ENCODE results near the gene THAP9.

THAP9 gene

DNA sequence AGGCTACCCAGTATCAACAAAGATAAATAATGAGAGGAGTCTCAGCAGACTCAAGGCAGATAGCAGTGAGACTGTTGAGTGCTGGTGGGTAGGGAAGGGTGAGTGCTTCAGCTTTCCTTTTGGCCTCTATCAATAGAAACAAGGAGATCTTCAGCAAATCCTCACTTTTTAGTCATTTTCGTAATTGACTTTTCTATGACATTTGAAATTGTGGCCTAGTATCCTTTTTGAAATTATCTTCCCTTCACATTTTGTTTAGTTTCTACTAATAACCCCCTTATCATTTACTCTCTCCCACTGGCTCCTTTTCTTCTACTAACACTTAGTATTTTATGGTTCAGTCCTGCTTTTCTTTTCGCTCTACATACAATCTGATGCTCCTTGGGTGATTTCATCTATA, 65.2 kb downstream of the THAP9 start:
- DNase-seq (ENCODE audit: low spot score) = no peak

DNA sequence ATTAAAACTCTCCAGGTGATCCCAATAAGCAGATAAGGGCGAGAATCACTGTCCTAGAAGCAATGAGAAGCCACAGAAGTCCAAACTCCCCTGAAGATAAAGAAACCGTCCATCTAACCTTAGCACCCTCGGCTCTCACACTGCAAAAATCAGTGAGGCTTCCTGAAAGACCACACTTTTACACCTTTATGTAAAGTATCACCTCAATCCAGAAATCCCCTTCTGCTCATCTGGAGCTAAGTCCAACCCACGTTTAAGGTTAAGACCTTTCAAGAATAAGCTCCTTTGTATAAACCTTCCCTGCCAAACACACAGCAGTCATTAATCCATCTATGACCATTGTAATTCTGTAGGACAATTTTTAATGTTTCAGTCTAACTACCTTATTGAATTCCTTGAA, 68.4 kb downstream of the THAP9 start:
- no peak for DNase-seq (ENCODE audit: low spot score)

- no peak for DNase-seq (ENCODE audit: low spot score)
These were observed 68.9 kb downstream of the THAP9 start for GRCh38 chr4:82969414-82969813.
